ENCODE measurements around the gene CH25H.

DNA sequence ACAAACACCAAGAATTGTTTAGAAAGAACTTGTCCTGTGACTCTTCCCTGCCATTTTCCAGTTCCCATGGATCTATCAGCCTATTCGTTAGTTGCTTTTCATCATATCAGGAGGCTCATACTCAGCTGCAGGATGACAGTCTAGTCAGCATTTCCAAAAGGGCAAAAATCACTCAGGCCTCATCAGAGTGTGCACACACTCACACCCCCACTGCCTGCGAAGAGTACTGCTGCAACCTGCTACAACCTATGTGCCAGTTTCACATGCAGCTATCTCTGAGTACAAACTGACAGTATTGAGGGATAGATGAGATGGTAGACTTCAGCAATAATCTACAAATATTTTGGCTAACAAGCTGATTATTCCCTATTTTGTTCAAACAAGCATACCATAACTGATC is 24.2 kb downstream of the CH25H start:
- TF ChIP-seq, protein P1, sequence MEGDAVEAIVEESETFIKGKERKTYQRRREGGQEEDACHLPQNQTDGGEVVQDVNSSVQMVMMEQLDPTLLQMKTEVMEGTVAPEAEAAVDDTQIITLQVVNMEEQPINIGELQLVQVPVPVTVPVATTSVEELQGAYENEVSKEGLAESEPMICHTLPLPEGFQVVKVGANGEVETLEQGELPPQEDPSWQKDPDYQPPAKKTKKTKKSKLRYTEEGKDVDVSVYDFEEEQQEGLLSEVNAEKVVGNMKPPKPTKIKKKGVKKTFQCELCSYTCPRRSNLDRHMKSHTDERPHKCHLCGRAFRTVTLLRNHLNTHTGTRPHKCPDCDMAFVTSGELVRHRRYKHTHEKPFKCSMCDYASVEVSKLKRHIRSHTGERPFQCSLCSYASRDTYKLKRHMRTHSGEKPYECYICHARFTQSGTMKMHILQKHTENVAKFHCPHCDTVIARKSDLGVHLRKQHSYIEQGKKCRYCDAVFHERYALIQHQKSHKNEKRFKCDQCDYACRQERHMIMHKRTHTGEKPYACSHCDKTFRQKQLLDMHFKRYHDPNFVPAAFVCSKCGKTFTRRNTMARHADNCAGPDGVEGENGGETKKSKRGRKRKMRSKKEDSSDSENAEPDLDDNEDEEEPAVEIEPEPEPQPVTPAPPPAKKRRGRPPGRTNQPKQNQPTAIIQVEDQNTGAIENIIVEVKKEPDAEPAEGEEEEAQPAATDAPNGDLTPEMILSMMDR (IDR thresholded peaks at IDR 0.05): no peak
- TF ChIP-seq POLR2A (IDR thresholded peaks at IDR 0.05): no peak
